ENCODE results near the gene KLHL36. TPM values are rescaled to one million over a fixed set of nuclear protein-coding genes. Genes with fewer than 3 reads are reported as not detected.

The KLHL36 gene
- 44.9 to 51.6 TPM (median 46.9 TPM) in 3 replicates for total RNA-seq

DNA sequence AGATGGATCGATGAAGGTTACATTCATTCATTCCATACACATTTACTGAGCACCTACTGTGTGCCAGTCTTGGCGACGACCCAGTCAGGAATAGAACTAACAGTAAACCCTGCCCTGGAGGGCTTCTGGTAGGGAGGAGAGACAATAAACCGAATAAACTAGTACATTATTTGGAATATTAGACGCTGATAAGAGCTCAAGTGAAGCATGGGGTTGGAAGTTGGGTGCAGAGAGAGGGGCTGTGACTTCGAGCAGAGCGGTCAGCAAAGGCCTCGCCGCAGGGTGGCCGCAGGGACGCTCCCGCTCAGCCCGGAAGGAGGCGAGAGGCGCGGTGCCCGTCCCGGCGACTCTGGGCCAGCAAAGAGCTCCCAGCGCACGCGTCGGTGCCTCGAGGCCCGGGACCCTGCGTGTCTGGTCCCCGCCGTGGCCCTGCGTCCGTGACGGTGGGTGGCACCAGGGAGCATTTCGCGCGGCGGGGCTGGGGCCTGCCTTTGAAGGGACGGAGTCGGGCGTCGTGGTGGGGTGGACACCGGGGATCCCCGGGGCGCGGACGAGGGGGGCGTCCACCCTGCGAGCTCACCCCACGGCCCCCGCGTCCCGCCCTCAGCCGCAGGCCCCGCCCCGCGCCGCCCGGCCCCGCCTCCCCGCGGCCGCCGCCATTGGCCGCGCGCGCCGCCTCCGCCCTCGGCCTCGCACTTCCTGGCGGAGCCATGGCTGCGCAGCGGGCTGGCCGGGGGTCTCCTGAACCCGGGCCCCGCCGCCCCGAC, at the start of gene KLHL36:
Gene KLHL36 (plus strand): TSS at position 684 of the 767 bp plus-strand sequence. CDS start 2,357 bp downstream, outside the sequence.
- TF ChIP-seq, protein P1, sequence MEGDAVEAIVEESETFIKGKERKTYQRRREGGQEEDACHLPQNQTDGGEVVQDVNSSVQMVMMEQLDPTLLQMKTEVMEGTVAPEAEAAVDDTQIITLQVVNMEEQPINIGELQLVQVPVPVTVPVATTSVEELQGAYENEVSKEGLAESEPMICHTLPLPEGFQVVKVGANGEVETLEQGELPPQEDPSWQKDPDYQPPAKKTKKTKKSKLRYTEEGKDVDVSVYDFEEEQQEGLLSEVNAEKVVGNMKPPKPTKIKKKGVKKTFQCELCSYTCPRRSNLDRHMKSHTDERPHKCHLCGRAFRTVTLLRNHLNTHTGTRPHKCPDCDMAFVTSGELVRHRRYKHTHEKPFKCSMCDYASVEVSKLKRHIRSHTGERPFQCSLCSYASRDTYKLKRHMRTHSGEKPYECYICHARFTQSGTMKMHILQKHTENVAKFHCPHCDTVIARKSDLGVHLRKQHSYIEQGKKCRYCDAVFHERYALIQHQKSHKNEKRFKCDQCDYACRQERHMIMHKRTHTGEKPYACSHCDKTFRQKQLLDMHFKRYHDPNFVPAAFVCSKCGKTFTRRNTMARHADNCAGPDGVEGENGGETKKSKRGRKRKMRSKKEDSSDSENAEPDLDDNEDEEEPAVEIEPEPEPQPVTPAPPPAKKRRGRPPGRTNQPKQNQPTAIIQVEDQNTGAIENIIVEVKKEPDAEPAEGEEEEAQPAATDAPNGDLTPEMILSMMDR (IDR thresholded peaks at IDR 0.05; ENCODE audit: unreplicated experiment), result no peak
- H3K27ac Mint-ChIP-seq, result peak within 1 kb of the TSS; percentile 83
- peaks cover 7% of the 10 kb centered on the region for H3K36me3 Mint-ChIP-seq
- no peaks in the 10 kb centered on the region for H3K9me3 Mint-ChIP-seq
- H3K27me3 Mint-ChIP-seq (ENCODE audit: low read depth), result no peaks in the 10 kb centered on the region
- peaks cover 24% of the 10 kb centered on the region for H3K4me1 Mint-ChIP-seq
- peak; percentile 45 to 72 for DNase-seq (ENCODE audit: low spot score in 2 of 2, unreplicated experiment in 2 of 2)
- peak within 1 kb of the TSS; percentile 80 for H3K4me3 Mint-ChIP-seq

GRCh38 chr16:84599521-84600202, 48.6 kb upstream of the KLHL36 start:
- TF ChIP-seq, protein P1 (IDR thresholded peaks at IDR 0.05; ENCODE audit: unreplicated experiment), result no peak
- no peaks in the 10 kb centered on the region for H3K9me3 Mint-ChIP-seq
- H3K4me1 Mint-ChIP-seq, result peaks cover 42% of the 10 kb centered on the region
- peaks cover 8% of the 10 kb centered on the region for H3K36me3 Mint-ChIP-seq
- no peak for DNase-seq (ENCODE audit: low spot score in 2 of 2, unreplicated experiment in 2 of 2)
- no peaks in the 10 kb centered on the region for H3K27me3 Mint-ChIP-seq (ENCODE audit: low read depth)
- H3K4me3 Mint-ChIP-seq, result peak overlapping the region; percentile 38
- peak overlapping the region; percentile 93 for H3K27ac Mint-ChIP-seq

DNA sequence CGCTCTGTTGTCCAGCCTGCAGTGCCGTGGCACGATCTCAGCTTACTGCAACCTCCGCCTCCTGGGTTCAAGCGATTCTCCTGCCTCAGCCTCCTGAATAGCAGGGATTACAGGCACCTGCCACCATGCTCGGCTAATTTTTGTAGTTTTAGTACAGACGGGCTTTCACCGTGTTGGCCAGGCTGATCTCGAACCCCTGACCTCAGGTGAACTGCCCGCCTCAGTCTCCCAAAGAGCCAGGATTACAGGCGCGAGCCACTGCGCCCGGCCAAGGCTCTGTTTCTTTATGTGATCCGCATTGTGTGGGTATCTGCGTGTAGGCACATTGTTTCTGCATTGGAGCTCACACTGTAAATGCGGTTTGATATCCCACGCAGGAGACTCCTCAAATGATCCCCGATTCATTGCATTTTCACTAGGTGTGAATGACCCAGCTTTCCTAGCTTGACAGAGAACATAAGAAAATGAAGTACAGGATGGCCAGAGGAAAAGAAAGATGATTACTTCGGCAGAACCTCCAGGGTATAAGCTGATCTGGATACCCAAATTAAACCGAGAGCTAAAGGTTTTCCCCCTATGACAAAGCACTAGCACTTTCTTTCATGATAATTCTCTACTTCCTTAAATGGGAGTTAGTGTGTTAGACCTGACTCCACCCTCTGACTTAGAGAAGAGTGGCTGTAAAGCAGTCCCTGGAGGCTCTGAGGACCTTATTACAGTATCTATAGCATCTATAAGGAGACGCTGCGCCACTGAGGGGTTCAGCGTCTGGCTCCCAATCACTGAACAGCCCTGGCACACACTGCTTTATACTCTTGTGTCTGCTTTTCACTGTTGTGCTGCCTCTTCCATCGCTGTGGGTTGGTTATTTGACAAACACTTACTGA, 47.7 kb upstream of the KLHL36 start:
- Mint-ChIP-seq H3K36me3 (peaks cover 12% of the 10 kb centered on the region), H3K4me3 (no peak overlapping the region), H3K27ac (peak overlapping the region; percentile 84), H3K27me3 (ENCODE audit: low read depth) (no peaks in the 10 kb centered on the region), H3K4me1 (peaks cover 42% of the 10 kb centered on the region), H3K9me3 (no peaks in the 10 kb centered on the region)
- DNase-seq (ENCODE audit: low spot score in 2 of 2, unreplicated experiment in 2 of 2), result no peak
- TF ChIP-seq, protein P1 (IDR thresholded peaks at IDR 0.05; ENCODE audit: unreplicated experiment), result no peak

DNA sequence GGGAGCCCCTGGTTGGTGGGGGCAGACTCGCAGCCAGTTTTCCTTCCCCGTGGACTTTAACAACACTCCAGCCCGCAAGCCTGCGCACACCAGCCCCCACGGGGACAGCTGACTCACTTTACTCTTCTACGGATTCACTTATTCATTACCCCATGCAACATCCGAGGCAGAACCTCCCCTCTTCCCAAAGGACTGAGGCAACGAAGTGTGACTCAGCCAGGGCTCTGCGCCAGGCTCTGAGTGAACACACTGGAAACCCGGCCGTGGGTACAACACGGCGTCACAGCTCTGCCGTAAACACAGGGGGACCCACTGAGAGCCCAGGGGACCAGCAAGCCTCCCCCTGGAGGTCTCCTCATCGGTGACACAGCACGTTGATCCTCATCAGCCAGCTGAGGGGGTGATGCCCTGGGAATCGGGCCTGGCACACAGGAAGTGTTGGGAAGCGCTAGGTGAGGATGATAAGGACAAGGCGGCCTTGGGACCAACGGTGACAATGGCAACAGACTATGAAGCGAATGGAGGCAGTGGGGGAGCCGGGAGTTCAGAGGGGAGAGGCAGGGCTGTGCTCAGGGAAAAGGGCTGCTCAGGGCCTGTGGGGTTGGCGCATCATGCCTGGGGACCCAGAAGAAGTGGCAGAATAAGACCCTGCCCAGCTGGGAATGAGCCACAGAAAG, 45.0 kb upstream of the KLHL36 start:
- no peak for DNase-seq (ENCODE audit: low spot score in 2 of 2, unreplicated experiment in 2 of 2)
- Mint-ChIP-seq H3K9me3 (no peaks in the 10 kb centered on the region), H3K36me3 (peaks cover 10% of the 10 kb centered on the region), H3K4me3 (no peak overlapping the region), H3K27me3 (ENCODE audit: low read depth) (no peaks in the 10 kb centered on the region), H3K4me1 (peaks cover 34% of the 10 kb centered on the region), H3K27ac (no peak overlapping the region)
- TF ChIP-seq, protein P1 (IDR thresholded peaks at IDR 0.05; ENCODE audit: unreplicated experiment), result no peak

GRCh38 chr16:84603940-84604339, 44.4 kb upstream of the KLHL36 start:
- H3K36me3 Mint-ChIP-seq, result peaks cover 10% of the 10 kb centered on the region
- no peak overlapping the region for H3K27ac Mint-ChIP-seq
- no peaks in the 10 kb centered on the region for H3K27me3 Mint-ChIP-seq (ENCODE audit: low read depth)
- DNase-seq (ENCODE audit: low spot score in 2 of 2, unreplicated experiment in 2 of 2), result no peak
- TF ChIP-seq, protein P1 (IDR thresholded peaks at IDR 0.05; ENCODE audit: unreplicated experiment), result no peak
- H3K4me1 Mint-ChIP-seq, result peaks cover 34% of the 10 kb centered on the region
- H3K4me3 Mint-ChIP-seq, result no peak overlapping the region
- H3K9me3 Mint-ChIP-seq, result no peaks in the 10 kb centered on the region
